Stimulated activated CD4-positive, alpha-beta T cell treated with anti-CD3 and anti-CD28 coated beads, Interleukin-1b, Interleukin-23, amount 100 ng/mL, for 24 hours (primary cell): Measurements from ENCODE around the gene C10orf88.

Experiments
- DNase-seq, 4 experiments: peaks; one replicate each; pipeline ENCODE4 v3.0.0-alpha.2; 2020; ENCODE audit warnings: low read depth in 4 of 4, low spot score in 1 of 4

The C10orf88 gene, protein sequence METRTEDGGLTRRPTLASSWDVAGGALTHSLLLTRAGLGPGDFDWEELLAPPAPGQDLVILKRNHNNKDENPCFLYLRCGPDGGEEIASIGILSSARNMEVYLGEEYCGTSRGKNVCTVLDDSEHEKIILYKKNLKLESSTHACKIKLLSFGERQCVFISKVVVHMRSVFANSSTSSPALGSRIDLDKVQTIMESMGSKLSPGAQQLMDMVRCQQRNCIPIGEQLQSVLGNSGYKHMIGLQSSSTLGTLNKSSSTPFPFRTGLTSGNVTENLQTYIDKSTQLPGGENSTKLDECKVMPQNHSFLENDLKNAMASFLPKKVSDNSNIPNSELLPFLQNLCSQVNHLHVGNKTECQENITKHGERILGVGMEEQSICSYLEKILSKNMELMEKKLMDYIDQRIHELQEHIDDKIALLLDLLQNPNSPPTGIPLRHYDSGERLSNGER

DNA sequence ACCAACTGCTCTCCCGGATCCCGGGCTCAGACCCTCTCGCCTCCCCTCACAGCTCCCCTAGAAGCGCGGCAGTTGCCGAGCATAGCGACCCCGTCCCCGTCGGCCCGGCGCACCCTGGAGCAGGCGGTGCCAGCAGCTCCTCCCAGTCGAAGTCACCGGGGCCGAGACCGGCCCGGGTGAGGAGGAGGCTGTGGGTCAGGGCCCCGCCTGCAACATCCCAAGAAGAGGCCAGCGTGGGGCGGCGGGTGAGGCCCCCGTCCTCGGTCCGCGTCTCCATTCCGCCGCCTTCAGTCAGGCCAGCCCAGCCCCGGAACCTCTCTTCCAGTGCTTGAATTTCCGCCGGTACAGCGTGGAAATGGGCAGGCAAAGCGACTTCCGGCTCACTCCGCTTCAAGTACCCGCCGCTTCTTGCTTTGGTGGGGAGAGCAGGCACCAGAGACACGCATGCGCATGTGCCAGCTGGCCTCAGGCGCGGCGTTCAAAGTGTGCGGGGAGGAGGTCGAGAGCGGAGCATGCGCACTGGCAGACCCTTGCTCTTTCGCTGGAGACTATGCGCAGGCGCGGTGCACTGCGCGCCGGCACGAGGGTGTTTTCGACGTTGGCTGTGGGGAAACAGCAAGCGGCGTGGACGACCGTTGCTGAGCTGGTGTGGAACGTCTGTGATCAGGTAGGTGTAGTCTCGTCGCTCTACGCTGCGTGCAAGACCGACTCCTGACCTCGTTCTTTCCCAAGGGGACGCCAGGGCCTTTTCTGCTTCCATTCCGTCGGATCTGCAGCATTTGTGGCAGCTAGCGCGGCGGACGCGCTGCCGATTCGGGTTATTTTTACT lies at the start of gene C10orf88:
TSS of gene C10orf88 (minus strand) at position 326 of the 829 bp plus-strand sequence. CDS start at position 277, 49 bp downstream.
- peak; percentile 87 to 95 (median 92) for DNase-seq

DNA sequence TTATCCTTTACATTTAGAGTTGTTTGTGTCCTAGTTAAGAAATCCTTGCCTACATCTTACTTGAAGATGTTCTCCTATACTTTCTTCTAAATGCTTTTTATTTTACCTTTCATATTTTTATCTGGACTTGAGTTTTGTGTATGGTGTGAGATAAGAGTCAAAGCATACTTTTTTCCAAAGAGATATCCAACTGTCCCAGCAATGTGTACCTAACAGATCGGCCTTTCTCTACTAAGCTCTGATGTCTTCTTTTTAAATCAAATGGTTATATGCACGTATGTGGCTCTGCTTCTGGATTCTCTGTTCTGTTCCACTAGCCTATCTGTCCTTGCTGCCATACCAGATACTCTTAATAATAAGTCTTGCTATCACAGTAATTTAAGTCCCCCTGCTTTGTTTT lies 47.3 kb upstream of the C10orf88 start:
- no peak for DNase-seq

DNA sequence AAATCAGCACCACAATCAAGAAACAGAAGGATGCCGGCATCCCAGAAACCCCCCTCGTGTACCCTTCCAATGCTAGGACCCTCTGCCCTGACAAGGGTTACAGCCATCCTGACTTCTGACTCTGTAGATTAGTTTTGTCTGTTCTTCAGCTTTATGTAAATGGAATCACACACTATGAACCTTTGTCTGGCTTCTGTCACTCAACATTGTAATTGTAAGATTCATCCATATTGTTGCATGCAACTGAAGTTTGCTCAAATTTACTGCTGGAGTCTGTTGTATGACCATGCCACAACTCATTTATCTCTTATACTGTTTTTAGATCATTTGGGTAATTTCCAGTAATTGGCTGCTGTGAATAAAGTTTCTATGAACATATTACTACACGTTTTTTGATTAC lies 46.1 kb upstream of the C10orf88 start:
- no peak for DNase-seq

DNA sequence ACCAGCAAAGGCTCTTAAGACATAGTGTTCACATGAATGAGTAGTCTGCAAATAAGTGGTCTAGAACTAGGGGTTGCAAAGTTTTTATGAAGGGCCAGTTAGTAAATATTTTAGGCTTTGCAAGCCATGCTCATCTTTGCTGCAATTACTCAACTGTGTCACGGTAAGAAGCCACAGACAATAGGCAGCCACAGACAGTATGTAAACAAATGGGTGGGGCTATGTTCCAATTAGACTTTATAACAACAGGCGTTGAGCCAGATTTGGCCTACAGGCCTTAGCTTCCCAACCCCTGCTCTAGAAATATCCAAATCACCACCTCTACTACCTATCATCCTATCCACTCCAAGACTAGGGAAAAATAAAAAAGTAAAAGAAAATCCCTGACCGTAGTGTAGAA lies 45.3 kb upstream of the C10orf88 start:
- no peak for DNase-seq

DNA sequence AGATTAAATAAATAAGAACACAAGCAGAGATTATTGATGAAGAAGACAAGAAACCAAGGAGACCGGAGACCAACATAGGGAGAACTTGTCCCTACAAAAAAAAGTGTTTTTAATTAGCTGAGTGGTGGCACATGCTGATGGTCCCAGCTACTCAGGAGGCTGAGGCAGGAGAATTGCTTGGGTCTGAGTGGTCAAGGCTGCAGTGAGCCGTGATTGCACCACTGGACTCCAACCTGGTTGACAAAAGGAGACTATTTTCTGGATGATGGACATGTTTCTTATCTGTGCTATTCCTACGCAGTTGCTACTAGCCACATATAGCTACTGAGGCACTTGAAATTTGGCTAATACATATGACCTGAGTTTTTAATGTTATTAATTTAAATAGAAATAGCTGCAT lies 44.9 kb upstream of the C10orf88 start:
- DNase-seq = no peak

DNA sequence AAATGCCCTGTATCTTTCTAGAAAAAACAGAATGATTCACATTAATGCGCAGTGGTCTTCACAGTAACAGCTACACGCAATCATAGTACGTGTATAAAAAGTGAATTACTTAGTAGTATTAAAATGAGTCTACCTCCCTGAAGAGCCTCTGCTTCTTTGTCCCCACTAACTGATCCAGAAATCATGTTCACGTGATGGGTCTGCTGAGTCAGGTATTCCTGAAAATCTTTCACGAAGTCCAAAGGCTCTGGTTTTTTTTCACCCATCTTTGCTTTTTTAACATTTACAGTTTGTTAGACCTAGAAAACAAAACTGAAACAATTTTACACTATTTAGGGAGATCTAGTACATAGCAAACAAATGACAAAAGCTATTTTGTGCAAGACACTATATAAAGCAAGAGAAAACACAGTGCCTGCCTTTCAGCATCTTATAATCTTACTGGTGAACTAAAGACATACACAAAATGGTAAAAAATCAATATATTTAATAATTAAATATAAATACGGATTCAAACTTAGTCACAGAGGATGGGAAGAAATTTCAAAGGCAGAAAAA lies 44.4 kb upstream of the C10orf88 start:
- no peak for DNase-seq

DNA sequence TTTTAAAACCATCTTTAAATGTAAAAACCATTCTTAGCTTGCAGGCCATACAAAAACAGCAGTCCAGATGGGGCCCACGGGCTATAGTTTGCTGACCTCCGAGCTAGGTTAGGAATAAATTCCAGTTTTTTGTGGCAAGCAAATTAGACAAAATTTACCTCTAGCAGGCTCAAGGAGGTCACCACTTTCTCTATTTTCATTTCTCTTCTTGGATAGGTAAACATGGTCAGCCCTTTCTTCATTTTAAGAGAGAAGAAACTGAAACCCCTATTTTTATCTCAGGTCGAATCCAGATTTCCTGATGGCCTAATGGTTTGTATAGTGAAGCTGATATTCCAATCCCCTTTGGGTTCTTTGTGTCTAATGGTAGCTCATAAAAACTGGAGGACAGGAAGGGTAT lies 43.8 kb upstream of the C10orf88 start:
- no peak for DNase-seq

DNA sequence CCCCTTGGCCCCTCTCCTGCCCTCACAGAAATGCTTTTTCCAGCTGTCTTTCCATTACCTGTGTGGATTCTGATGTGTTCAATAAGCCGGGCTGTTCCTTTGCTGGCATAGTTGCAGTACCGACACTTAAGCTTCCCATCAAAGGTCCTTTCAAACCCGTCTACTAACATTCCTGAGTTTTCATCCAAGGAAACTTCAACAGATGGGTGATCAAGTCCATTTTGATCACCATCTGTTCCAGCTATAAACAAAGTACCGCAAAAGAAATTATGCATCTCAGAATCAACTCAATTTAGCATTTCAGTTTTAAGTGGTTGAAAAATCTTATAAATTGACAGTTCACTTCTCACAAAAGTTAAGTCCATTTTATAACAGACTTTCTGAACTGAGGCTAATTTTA lies 41.9 kb upstream of the C10orf88 start:
- no peak for DNase-seq

DNA sequence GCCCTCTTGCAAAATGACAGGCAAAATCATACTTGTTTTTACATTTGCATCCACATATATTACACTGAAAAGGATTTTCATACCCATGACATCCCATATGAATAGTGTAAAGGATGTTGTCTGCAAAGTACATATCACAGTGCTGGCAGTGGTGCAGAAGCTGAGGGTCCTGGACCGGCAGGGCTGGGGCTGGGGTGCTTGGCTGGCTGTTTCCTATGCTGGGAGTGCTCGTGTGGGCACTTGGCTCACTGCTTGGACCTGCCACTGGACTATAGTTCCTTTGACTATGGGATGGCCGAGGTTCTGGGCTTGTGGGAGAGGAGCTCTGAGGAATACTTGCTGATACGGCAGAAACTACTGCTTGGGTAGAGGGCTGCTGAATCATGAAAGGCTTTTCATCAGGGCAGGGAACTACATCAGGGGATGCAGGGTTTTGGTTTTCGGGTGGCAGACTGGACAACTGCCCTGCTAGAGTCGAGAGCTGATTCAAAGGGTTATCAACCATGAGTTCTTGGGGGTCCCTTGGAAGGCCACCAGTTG lies 39.8 kb upstream of the C10orf88 start:
- no peak for DNase-seq

DNA sequence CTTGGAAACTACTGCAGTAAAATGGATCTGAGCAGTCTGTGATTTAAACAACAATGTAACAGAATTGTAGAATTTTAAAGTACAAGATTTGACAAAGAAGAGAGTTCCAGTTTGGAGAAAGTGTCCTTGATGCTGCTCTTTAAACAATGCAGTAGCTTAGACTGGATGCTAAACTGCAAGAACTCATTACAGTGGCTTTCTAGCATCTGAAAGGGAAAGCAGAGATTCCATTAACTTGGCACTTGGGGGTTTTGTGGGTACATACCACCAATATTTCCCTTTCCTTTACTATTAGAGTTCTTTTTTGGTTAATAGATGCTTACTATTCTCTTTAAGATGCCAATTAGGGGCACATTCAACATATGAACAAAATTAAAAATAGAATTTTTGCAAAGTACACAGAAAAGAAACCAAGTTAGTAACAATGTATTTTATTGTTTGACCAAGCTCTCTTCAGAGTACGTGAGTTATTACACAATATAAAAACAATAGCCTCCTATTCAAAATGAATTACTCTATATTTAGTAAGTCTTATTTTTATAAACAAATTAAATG lies 38.1 kb upstream of the C10orf88 start:
- no peak for DNase-seq

DNA sequence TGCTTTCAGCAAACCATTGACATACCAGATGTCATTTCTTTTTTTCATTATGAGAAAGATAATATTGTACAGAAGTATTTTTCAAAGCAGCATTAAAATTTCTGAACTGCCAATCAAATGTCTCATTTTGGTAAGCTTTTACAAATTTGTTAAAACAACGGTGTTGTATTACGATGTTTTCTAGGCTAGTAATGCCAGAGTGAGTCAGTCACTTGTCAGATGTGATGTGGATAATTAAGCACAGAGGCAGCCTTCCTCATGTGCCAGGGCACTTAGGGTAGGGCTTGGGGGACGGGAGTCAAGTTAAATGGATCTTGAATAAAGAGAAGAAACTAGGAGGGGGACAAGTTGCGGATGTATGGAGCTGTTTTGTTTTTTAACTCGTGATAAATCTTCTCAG lies 36.3 kb upstream of the C10orf88 start:
- DNase-seq = no peak

DNA sequence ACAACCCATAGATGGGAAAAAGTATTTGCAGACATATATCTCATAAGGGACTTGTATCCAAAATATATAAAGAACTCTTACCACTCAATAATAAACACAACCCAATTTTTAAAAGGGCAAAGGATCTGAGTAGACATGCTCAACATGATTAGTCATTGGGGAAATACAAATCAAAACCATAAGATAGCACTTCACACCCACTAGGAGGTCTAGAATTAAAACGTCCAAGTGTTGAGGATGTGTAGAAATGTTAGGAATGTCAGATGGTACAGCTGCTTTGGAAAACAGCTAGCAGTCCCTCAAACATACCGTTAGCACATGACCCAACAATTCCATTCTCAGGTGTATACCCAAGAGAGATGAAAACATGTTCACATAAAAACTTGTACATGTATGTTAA lies 34.5 kb upstream of the C10orf88 start:
- no peak for DNase-seq

DNA sequence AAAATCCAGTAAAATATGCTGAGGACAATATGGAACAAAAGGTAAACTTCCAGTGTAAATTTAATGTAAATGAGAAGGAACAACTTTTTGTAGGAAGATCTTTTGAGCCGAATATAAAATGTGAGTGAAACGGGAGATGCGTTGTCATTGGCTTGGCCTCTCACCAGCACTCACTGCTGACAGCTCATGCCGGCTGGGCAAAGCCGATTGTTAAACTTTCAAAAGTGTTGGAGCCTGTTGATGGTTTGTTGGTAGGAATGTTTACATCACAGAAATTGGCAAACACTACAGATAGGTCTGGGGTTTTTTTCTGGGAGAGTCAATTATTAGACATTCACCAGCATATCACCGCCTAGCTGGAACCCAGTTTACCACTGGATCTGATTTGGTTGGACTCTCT lies 32.3 kb upstream of the C10orf88 start:
- DNase-seq = no peak

DNA sequence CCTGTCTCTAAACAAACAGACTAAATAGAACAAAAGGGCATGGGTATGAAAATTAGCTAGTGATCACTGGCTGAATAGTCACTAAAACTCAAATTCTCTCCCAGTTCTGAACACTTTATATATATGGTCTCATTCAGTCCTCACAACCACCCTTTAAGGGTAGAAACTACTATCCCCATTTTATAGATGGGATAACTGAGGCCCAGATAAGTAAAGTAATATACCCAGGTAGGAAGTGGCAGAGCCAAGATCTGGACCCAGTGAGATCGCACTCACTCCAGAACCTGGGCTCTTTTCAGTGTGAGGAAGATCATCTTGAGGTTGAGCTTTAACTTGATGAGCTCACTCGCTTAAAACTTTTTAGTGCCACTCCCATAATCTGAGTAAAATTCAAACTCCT lies 30.7 kb upstream of the C10orf88 start:
- DNase-seq = no peak

DNA sequence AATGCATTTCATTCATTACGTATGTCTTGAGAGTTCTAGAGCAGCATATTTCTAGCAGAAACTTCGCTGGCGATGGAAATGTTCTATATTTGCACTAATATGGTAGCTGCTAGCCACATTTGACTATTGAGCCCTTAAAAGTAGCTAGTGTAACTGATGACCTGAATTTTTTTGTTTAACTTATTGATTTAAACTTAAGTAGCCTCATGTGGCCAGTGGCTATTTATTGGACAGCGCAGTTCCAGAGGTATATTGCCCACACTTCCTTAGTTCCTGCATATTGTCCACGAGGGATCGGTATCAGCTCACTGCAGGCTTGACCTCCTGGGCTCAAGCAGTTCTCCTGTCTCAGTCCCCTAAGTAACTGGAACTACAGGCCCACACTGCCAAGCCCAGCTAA lies 29.9 kb upstream of the C10orf88 start:
- DNase-seq = no peak

DNA sequence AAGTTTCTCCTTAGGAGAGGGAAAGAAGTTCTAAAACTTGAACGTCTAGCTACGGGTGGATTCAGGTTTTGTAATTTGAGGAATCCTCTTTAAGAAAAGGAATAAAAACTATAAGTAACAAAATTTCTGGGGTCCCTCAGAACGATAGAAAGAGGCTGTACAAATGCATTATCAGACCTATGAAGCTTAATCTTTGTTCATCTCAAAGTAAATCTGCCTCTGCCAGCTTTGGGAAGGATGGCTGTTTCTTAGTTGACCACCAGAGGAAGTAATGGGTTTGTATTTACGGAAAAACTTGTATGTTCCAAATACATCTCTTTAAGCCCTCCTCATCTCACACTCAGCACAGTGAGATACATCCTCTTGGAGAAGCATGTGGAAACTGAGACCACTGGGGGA lies 27.0 kb upstream of the C10orf88 start:
- DNase-seq = no peak

DNA sequence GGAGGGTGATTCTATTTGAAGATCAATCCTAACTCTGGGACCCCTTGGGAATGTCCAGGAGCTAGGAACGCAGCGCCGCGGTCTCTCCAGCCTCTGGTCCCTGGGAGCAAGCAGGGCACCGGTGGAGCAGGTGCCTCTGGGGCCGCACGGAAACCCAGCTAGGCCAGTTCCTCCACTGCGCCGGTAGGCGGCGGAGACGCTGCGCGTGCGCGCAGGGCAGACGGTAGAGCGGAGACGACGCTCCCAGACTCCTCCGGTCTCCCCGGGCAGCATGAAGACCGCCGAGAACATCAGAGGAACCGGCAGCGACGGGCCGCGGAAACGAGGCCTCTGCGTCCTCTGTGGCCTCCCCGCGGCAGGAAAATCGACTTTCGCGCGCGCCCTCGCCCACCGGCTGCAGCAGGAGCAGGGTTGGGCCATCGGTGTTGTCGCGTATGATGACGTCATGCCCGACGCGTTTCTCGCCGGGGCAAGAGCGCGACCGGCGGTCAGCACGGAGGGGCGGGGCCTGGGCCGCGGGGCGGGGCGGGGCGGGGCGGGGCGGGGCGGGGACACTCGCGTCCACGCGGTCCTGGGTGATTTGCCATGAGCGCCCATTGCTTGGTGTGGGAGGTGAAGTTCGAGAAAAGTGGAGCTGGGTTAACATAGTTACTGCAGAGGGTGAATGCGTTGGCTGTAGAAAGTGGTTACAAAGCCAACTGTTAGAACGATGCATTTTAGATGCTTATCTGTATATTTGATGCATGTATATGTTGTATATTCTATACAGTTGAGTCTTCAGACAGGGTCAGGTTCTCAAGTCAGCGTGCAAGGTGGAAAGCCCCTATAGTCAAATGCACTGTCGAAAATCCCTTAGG lies 26.4 kb upstream of the C10orf88 start, which contains the start of gene PSTK:
TSS of gene PSTK (plus strand) at position 193 of the 857 bp plus-strand sequence. CDS start at position 272, 79 bp downstream.
- peak; percentile 67 to 84 (median 80) for DNase-seq

DNA sequence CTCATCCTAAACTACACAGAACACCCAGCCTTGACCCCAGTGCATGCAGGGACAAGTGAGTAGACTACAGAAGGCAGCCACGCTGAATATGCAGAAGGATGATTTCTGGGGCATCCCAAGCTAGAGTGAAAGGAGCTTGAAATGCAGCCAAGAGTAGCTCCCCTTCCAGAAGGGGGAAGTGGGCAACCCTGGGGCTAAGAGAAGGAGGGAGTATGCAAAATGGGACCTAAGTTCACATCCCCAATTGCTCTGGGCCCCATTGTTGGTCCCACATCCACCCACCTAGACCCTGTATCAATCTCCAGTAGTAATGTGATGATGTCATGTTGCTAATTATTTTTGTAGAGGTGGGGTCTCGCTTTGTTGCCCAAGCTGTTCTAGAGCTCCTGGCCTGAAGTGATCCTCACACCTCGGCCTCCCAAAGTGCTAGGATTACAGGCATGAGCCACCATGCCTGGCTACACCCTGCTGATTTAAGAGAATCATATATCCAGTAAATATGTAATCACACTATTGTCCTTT lies 20.6 kb upstream of the C10orf88 start:
- DNase-seq = no peak

DNA sequence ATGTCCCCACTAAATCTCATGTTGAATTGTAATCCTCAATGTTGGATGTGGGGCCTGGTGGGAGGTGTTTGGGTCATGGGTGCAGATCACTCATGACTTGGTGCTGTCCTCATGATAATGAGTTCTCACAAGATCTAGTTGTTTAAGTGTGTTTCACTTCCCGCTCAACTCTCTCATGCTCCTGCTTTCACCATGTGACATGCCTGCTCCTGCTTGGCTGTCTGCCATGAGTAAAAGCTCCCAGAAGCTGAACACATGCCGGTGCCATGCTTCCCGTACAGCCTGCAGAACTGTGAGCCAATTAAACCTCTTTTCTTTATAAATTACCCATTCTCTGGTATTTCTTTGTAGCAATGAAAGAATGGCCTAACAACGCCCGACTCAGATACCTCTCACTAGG lies 20.0 kb upstream of the C10orf88 start:
- no peak for DNase-seq

DNA sequence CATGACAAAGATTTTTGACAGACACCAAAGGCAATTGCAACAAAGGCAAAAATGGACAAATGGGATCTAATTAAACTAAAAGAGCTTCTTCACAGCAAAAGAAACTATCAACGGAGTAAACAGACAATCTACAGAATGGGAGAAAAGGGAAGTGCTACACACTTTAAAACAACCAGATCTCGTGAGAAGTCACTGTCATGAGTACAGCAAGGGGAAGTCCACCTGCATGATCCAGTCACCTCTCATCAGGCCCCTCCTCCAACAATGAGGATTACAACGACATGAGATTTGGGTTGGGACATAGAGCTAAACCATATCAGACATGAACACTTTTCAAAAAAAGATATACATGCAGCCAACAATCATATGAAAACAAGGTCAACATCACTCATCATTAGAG lies 14.7 kb upstream of the C10orf88 start:
- DNase-seq = no peak
